Colonic mucosa (tissue), 4 donors: ENCODE measurements around the gene KIF13A. TPM values are rescaled to one million over a fixed set of nuclear protein-coding genes. Genes with fewer than 3 reads are reported as not detected.
A peak's percentile ranks its signal among the peaks of the same experiment; 100 is the strongest.

Experiments
- DNase-seq: peaks from one replicate; pipeline ENCODE4 v3.0.0-alpha.2; 2020
- H3K27ac ChIP-seq: fragments of 200-600 bp; one replicate; pipeline ENCODE4 v1.8.0; 2021
- H3K27me3 ChIP-seq: fragments of 200-600 bp; one replicate; pipeline ENCODE4 v1.8.0; 2021
- H3K36me3 ChIP-seq: fragments of 200-600 bp; one replicate; pipeline ENCODE4 v1.8.0; 2021
- H3K4me1 ChIP-seq: fragments of 200-600 bp; one replicate; pipeline ENCODE4 v1.8.0; 2021; ENCODE audit warnings: mild to moderate bottlenecking
- H3K4me3 ChIP-seq: fragments of 200-600 bp; one replicate; pipeline ENCODE4 v1.8.0; 2021
- H3K9ac ChIP-seq, 2 donors: one replicate each; pipeline ENCODE4 v1.7.0; 2013; ENCODE audit warnings: control low read depth in 2 of 2, low read depth in 2 of 2, low read length in 2 of 2
- H3K9me3 ChIP-seq: fragments of 200-600 bp; one replicate; pipeline ENCODE4 v1.8.0; 2021
- CTCF ChIP-seq: fragments of 200-600 bp; IDR thresholded peaks from one replicate; pipeline ENCODE4 v1.8.0; 2022; ENCODE audit warnings: antibody characterized with exemption, mild to moderate bottlenecking
- intact Hi-C: fragments of 100-400 bp; cut with DNase I; formaldehyde crosslinking; loops from one replicate; pipeline ENCODE4 v1.14.1; 2022
- total RNA-seq, 2 donors: library from RNA; stranded (reverse); fragmentation: NEBNext Ultra II Directional in 1 of 2; extraction: Animal tissue kit (Norgen Biotek cat#: 25700) in 1 of 2; gene quantifications; one replicate each; pipeline ENCODE4 v1.2.1, GENCODE V29; 2021
- donor health status: healthy.
- donor health status: DM: no; HTN: no; CAD: no.
- donor health status: DM: no; HTN: no; CAD: no.

The KIF13A gene
- total RNA-seq, 2 donors from 2014 or later: 43.7 to 54.0 TPM

- Histone ChIP-seq H3K9ac (no peak overlapping the region), H3K4me3 (no peak overlapping the region), H3K4me1 (no peaks in the 10 kb centered on the region), H3K27ac (no peak overlapping the region), H3K27me3 (no peaks in the 10 kb centered on the region), H3K36me3 (no peaks in the 10 kb centered on the region), H3K9me3 (no peaks in the 10 kb centered on the region)
- no peak for TF ChIP-seq CTCF
- DNase-seq: no peak
- intact Hi-C loops: loop anchor here (10.0 kb wide), 1 partner anchor 118 kb away; the partner anchor contains the start of gene KIF13A
Observed at GRCh38 chr6:17866876-17867444, 120.5 kb downstream of the KIF13A start.

- TF ChIP-seq CTCF: no peak
- intact Hi-C loops: loop anchor here (10.0 kb wide), 1 partner anchor 119 kb away; the partner anchor contains the start of gene KIF13A
- Histone ChIP-seq H3K27ac (peak overlapping the region; percentile 21), H3K9ac (no peak overlapping the region), H3K4me1 (no peaks in the 10 kb centered on the region), H3K9me3 (no peaks in the 10 kb centered on the region), H3K4me3 (no peak overlapping the region), H3K27me3 (no peaks in the 10 kb centered on the region), H3K36me3 (no peaks in the 10 kb centered on the region)
- DNase-seq: peak; percentile 44
Observed at GRCh38 chr6:17865798-17866725, 121.4 kb downstream of the KIF13A start.

GRCh38 chr6:17865243-17865642 is 122.2 kb downstream of the KIF13A start:
- intact Hi-C loops: loop anchor here (10.0 kb wide), 1 partner anchor 120 kb away; the partner anchor contains the start of gene KIF13A
- H3K9ac ChIP-seq: no peak overlapping the region
- H3K4me1 ChIP-seq: no peaks in the 10 kb centered on the region
- no peaks in the 10 kb centered on the region for H3K27me3 ChIP-seq
- TF ChIP-seq CTCF: no peak
- peak; percentile 62 for DNase-seq
- peak overlapping the region; percentile 67 for H3K27ac ChIP-seq
- H3K9me3 ChIP-seq: no peaks in the 10 kb centered on the region
- H3K4me3 ChIP-seq: no peak overlapping the region
- H3K36me3 ChIP-seq: no peaks in the 10 kb centered on the region

GRCh38 chr6:17863901-17864754 is 123.3 kb downstream of the KIF13A start:
- H3K36me3 ChIP-seq: no peaks in the 10 kb centered on the region
- DNase-seq: peak; percentile 61
- H3K4me1 ChIP-seq: no peaks in the 10 kb centered on the region
- H3K9me3 ChIP-seq: no peaks in the 10 kb centered on the region
- TF ChIP-seq CTCF: no peak
- H3K27me3 ChIP-seq: no peaks in the 10 kb centered on the region
- no peak overlapping the region for H3K4me3 ChIP-seq
- intact Hi-C loops: loop anchor here (10.0 kb wide), 1 partner anchor 121 kb away; the partner anchor contains the start of gene KIF13A
- H3K9ac ChIP-seq: peak overlapping the region in 1 of 2 donors; percentile 36
- H3K27ac ChIP-seq: peak overlapping the region; percentile 67

- no peak overlapping the region for H3K27ac ChIP-seq
- no peaks in the 10 kb centered on the region for H3K4me1 ChIP-seq
- no peak overlapping the region for H3K4me3 ChIP-seq
- H3K9ac ChIP-seq: no peak overlapping the region
- no peaks in the 10 kb centered on the region for H3K9me3 ChIP-seq
- no peaks in the 10 kb centered on the region for H3K36me3 ChIP-seq
- intact Hi-C loops: loop anchor here (10.0 kb wide), 1 partner anchor 123 kb away; the partner anchor contains the start of gene KIF13A
- no peaks in the 10 kb centered on the region for H3K27me3 ChIP-seq
- no peak for TF ChIP-seq CTCF
- DNase-seq: no peak
Observed at GRCh38 chr6:17861361-17861760, 126.1 kb downstream of the KIF13A start.
